Activated gamma-delta T cell treated with anti-CD3 and anti-CD28 coated beads, Interleukin-2, amount 50 U/mL, for 16 hours (primary cell): ENCODE results near the gene CNTN5.

Experiments used
- DNase-seq: peaks from one replicate; pipeline ENCODE4 v3.0.0-alpha.2; 2020; ENCODE audit warnings: low read depth

Gene CNTN5

DNA sequence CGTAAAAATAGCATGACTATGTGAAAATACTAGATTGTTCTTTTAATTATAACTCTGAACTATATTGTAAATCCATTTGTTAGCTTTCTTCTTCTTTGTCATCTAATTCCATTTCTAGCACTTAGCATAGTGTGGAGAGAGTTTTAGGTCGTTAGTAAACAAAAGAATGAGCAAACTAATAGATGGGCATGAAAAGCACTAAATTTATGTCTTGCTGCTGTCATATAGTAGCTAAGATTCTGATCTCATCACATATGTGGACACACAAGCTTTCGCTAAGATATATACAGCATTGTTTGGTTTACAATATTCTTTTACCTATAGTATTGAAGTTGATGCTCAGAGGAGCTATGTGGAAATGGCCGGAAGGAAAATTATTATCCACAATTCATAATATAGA is 370.5 kb downstream of the CNTN5 start:
- no peak for DNase-seq

GRCh38 chr11:99406345-99406744 is 385.6 kb downstream of the CNTN5 start:
- no peak for DNase-seq

GRCh38 chr11:99410636-99411035 is 389.9 kb downstream of the CNTN5 start:
- DNase-seq = no peak

DNA sequence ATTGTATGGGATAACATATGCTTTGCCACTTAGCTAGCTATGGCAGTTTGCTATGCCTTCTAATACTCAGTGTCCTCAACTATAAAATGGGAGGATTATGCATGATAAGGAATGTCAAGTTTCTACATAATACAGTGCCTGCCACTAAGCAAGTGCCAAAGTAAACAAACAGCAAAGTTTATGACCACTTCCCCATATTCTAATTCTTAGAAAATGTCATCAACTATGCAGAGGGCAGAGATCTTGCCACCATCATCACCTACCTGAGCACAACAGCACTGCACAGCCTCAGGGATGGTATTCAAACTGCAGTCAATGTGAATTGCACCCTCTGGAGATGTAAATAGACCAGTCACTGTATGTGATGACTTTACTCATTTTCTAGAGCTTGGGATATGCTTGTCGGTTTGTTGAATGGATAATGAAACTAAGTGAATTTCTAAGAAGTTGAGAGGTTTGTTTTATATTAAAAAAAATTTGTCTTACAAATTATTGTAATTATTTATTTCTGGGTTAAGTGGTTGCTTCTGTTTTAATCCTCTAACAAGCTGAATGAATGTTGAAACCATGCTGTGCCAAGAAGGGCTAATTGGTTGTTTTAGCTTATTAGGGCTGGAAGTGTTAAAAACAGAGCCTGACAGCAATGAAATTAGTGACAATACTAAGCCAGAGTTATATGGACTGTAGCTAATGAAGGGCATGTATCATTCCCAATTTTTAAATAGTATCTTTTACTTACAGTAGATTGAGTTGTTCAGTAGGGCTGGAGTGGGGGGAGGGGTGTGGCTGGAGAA is 398.4 kb downstream of the CNTN5 start:
- no peak for DNase-seq

- DNase-seq = no peak
These were observed 399.2 kb downstream of the CNTN5 start for GRCh38 chr11:99419991-99420390.

DNA sequence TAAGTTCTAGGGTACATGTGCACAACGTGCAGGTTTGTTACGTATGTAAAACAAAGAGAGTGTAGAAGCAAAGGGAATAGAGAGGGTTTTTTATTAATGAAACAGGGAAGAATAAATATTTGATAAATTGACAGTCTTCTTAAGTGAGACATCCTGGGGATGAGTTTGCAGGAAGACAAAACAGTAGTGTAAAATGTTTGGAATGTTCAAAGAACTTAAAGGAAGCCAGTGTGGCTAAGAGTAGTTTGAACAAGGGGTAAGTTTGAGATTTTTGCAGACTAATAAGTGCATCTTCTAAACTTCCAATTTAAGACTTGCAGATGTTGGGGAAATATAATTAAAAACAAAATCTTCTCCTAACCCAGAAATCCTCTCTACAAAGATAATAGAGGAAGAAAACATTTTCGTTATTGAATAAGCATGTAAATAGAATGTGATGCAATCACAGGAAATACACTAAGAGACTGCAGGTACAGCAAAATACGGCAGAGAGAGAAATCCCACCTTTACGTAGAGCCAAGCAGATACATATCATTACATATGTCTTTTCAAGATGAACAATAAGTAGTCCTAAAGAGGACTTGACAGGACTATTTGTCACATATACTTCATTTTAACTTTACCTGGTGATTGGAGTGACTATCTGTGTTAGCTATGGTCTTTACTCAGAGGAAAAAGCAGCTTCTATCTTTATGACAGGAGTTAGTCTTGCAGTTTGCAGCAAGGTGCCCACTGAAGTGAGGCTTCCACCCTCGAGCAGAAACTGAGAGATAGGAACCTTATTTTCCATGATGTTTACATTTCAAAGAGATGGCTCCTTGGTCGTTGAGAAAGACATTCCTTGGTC is 402.1 kb downstream of the CNTN5 start:
- no peak for DNase-seq

DNA sequence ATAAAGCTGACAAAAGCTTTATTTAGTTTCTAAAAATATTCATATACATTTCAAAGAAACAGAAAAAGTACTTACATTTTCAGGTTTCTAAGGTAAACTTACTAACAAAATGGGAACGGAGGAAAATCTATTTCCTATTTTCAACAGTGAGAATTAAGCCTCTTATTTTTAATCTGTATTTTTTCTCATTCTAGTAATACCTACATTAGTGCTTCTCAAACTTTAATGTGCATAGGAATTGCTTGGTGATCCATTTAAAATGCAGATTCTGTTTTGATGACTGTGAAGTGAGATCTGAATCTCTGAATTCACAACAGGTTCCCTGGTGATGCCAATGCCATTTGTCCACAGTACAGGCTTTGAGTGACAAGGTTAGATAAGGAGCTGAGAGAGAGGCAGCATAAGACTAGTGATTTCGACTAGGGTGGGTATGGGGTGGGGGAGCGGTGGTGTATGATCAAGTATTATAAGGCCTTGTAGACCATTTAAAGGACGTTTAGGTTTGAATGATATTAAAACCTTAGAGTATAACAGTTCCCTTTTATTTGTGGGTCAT is 402.8 kb downstream of the CNTN5 start:
- no peak for DNase-seq

DNA sequence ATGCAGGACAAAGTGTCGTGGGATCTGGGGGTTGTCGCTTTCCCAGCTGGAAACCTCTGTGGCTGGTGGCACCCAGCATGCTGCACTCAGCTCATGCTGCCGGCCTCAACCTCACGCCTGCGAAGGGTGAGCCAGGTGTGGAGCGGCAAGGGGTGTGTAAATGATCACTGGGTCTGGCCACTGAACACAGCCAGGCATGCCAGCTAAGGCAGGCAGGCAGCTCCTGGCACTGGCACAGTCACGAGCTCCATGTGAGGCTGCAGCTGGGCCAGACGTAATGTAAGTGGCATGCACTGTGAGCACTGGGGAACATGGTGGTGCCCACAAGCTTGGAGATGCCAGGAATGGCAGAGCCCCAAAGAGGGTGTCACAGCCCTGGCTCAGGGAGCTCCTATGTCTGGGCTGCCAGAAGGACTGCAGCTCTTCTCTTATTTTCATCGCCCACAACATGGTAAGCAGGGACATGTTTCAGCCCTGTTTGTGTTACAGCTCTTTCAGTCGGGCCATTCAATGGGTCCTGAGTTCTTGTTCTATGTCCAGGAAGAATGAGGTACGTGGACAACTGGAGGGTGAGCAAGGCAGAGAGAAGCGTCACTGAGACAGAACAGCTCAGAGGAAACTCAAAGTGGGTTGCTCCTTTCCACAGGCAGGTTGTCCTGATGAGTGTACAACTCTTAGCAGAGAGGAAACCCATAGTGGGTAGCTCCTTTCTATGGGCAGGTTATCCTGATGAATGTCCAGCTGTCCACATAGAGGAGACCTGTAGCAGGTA is 403.8 kb downstream of the CNTN5 start:
- DNase-seq = no peak

DNA sequence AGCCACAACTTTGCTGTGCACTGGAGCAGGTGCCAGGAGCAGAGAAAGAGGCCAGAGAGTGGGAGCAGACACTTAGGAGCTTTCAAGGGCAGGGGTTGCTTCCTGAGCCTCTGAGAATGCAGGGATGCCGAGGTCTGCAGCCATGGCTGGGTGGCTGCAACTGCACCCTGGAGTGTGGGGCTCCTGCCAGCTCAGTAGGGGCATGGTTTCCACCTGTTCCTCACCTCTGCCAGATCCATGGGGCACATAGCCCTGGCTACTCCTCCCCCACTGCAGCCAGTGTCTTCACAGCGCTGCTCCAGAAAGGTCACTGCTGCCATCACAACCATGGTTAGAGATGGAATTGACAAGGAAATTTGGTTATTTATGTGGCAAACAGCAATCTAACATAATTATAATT is 404.8 kb downstream of the CNTN5 start:
- DNase-seq = no peak

- DNase-seq = no peak
These were observed 411.9 kb downstream of the CNTN5 start for GRCh38 chr11:99432677-99433076.

DNA sequence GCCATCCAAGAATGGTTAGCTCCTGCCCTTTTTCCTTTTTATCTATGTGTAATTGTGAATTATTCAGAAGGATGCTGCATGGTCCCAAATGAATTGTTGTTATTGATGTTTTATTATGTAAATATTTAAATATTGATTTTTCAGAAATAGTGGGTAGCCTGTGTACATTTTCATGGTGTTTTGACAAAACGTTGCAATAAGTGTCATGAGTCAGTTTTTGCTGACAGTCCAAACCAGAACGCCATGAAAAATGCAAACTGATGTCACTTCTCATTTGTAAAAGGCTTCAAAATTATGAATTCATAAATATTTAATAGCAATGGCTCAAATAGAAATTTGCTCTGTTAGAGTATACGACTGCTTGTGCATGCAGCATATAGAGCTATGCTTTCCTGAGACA is 422.5 kb downstream of the CNTN5 start:
- no peak for DNase-seq

GRCh38 chr11:99446400-99446799 is 425.7 kb downstream of the CNTN5 start:
- no peak for DNase-seq

DNA sequence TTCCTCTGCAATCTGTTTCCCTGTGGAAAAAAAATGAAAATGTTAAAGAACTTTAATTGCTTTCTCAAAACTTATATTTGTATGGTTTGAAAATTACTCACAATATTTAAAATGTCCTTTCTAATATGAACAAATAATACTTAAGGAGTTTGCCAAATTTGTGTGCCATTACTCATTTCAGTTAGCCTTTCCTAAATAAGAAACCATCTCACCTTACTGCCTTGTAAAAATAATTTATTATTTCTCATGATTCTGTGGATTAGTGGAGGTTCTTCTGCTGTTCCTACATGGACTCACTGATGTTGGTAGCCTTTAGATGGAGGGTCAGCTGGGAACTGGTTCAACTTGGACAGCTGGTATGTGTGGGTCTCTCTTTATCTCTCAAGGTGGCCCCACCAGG is 428.6 kb downstream of the CNTN5 start:
- no peak for DNase-seq

- DNase-seq = no peak
These were observed 431.3 kb downstream of the CNTN5 start for GRCh38 chr11:99452075-99452474.

DNA sequence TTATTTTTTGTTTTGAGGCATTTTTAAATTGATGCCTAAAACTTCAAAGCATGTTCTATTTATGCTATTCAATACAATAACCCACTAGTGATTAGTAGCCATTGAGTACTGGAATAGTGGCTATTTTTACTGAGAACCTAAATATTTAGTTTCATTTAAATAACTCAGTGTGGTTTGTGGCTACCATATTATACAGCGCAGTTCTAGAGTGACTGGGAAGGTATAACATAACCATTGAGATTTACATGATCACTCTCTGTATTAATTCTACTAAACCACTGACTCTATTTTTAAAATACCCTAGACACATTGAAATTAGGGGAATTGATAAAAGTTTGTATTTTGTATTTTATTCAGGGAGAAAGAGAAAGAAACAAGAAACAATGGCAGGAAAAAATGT is 441.2 kb downstream of the CNTN5 start:
- no peak for DNase-seq

GRCh38 chr11:99464985-99465384 is 444.2 kb downstream of the CNTN5 start:
- no peak for DNase-seq

- DNase-seq = no peak
These were observed 468.8 kb downstream of the CNTN5 start for GRCh38 chr11:99489581-99489980.

DNA sequence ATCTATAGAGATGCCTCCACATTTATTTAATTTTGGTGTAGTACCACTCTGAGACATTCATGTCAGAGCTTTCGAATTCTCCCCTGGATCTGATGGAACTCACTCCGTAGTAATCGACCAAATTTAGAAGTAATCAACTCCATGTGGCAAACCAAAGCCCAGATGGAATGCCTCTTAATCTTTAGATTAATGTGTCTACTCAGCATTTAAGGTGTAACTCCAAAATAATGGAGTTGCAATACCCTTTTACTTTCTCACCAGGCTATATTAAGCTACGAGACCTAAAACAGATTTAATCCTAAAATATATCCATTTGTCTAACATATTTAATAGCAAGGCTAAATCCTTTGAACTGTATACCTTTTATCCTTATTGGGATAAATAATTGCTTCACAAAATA is 473.3 kb downstream of the CNTN5 start:
- DNase-seq = no peak

DNA sequence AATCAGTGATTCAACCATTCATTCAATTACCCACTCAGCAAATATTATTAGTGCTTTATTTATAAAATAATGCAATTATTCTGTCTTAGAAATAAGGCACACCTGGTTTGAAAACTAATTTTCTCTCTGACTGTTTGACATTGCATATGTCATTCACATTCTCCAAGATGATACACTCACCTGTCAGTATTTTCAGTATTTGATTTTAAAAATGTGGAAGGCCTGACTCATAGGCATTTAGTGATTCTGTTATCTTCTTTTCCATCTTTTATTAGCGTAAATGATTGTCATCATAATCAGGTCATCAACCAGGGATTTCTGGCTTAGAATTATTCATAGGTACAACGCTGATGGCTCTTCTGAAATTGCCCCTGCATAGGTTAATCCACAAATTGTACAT is 480.9 kb downstream of the CNTN5 start:
- no peak for DNase-seq

DNA sequence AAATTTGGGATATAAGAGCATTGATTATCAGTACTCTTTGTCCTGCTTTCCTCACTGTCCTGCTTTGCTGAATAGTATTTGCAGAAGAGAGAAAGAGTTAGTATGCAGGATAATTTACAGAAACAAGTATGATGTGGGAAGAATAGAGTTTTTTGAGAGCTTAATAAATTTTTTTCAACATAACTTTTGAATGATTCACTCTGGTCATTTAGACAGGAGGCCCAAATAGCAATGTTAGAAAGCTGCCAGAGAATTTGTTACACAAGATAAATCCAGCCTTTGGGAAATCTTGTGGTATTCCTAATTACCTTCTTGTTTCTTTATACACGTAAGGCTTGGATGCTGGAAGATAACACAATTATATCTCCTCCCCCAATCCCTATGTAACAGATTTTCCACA is 484.6 kb downstream of the CNTN5 start:
- DNase-seq = no peak

- DNase-seq = no peak
These were observed 485.1 kb downstream of the CNTN5 start for GRCh38 chr11:99505831-99506230.

- DNase-seq = no peak
These were observed 489.1 kb downstream of the CNTN5 start for GRCh38 chr11:99509863-99510262.
